Stimulated activated CD8-positive, alpha-beta memory T cell treated with anti-CD3 and anti-CD28 coated beads, Interleukin-12 subunit alpha, Interleukin-12 subunit beta, amount 100 ng/mL, for 24 hours (primary cell): Measurements from ENCODE around the gene ZDHHC16.

Experiments
- DNase-seq: peaks from one replicate; pipeline ENCODE4 v3.0.0-alpha.2; 2020; ENCODE audit errors: extremely low read depth

Gene ZDHHC16

GRCh38 chr10:97479939-97480338, 34.0 kb downstream of the ZDHHC16 start:
- DNase-seq, result no peak

GRCh38 chr10:97481071-97481470, 35.1 kb downstream of the ZDHHC16 start:
- DNase-seq, result no peak

GRCh38 chr10:97482381-97482780, 36.4 kb downstream of the ZDHHC16 start:
- no peak for DNase-seq

- no peak for DNase-seq
Measured at GRCh38 chr10:97483506-97483905, 37.5 kb downstream of the ZDHHC16 start.

- no peak for DNase-seq
Measured at GRCh38 chr10:97483921-97484320, 37.9 kb downstream of the ZDHHC16 start.

- no peak for DNase-seq
Measured at GRCh38 chr10:97485647-97486281, 39.8 kb downstream of the ZDHHC16 start.

- no peak for DNase-seq
Measured at GRCh38 chr10:97490592-97490991, 44.6 kb downstream of the ZDHHC16 start.

GRCh38 chr10:97494151-97494550, 48.2 kb downstream of the ZDHHC16 start:
- DNase-seq, result no peak

- no peak for DNase-seq
Measured at GRCh38 chr10:97494863-97495506, 49.0 kb downstream of the ZDHHC16 start.

GRCh38 chr10:97497572-97498075, 51.6 kb downstream of the ZDHHC16 start:
- DNase-seq, result peak; percentile 67

GRCh38 chr10:97498076-97498840, 52.3 kb downstream of the ZDHHC16 start, which contains the start of gene MMS19:
Gene MMS19, minus strand, starts transcription at chr10:97498422. Its CDS starts 38 bp downstream, at chr10:97498384.
- peak; percentile 100 for DNase-seq

- peak; percentile 3 for DNase-seq
Measured at GRCh38 chr10:97498841-97499560, 53.0 kb downstream of the ZDHHC16 start, which contains the start of gene UBTD1. Gene UBTD1, plus strand, starts transcription at chr10:97498924. Its CDS starts 280 bp downstream, at chr10:97499204.

GRCh38 chr10:97499561-97500296, 53.8 kb downstream of the ZDHHC16 start:
- DNase-seq, result no peak

GRCh38 chr10:97500297-97500575, 54.3 kb downstream of the ZDHHC16 start:
- no peak for DNase-seq

- DNase-seq, result no peak
Measured at GRCh38 chr10:97502916-97503315, 56.9 kb downstream of the ZDHHC16 start.

GRCh38 chr10:97503406-97503805, 57.4 kb downstream of the ZDHHC16 start:
- DNase-seq, result no peak

- no peak for DNase-seq
Measured at GRCh38 chr10:97505152-97505551, 59.2 kb downstream of the ZDHHC16 start.

- no peak for DNase-seq
Measured at GRCh38 chr10:97506199-97506991, 60.4 kb downstream of the ZDHHC16 start.
